ENCODE results near the gene TICRR. TPM values are rescaled to one million over a fixed set of nuclear protein-coding genes. Genes with fewer than 3 reads are reported as not detected.

Gene TICRR
- total and polyA plus RNA-seq, 2 of the 8 experiments (the other 6 are each of a cell fraction or from before 2014, with no cell fraction given) = 13.1 to 34.8 TPM

- TF ChIP-seq CHD7 (IDR thresholded peaks at IDR 0.05; ENCODE audit: insufficient replicate concordance, low read length) = no peak
- no peak for TF ChIP-seq TCF12 (IDR thresholded peaks at IDR 0.05; ENCODE audit: low read depth, low read length)
- no peak for TF ChIP-seq CEBPB (IDR thresholded peaks at IDR 0.05; ENCODE audit: low read depth, low read length)
- TF ChIP-seq HDAC2 (IDR thresholded peaks at IDR 0.05; ENCODE audit: borderline replicate concordance in 1 of 2, low read depth in 2 of 2, low read length in 2 of 2) = no peak
- TF ChIP-seq RAD21 (IDR thresholded peaks at IDR 0.05 in 1 of 2, conservative IDR thresholded peaks at IDR 0.05 in 1 of 2; ENCODE audit: low read depth in 2 of 2, low read length in 2 of 2) = no peak
- TF ChIP-seq SP4 (IDR thresholded peaks at IDR 0.05; ENCODE audit: low read length) = no peak
- no peak for TF ChIP-seq ATF3 (IDR thresholded peaks at IDR 0.05; ENCODE audit: insufficient read depth, low read depth, low read length)
- no peak for TF ChIP-seq SIN3A (conservative IDR thresholded peaks at IDR 0.05 in 1 of 2, IDR thresholded peaks at IDR 0.05 in 1 of 2; ENCODE audit: low read depth in 1 of 2, low read length in 2 of 2)
- no peak for TF ChIP-seq CHD1 (IDR thresholded peaks at IDR 0.05; ENCODE audit: low read depth, low read length)
- TF ChIP-seq TAF1 (IDR thresholded peaks at IDR 0.05; ENCODE audit: low read depth, low read length) = no peak
- TF ChIP-seq POLR2A (IDR thresholded peaks at IDR 0.05; ENCODE audit: control extremely low read depth in 1 of 2, low read depth in 2 of 2, low read length in 2 of 2) = no peak
These were observed 79.1 kb downstream of the TICRR start (continued) for GRCh38 chr15:89654301-89654761.
